NCI-H1436 (cell line): ENCODE results near the gene PRM1.

ENCODE experiments used
- DNase-seq: peaks from one replicate; lab custom pipeline; 2025; lab: John Stamatoyannopoulos, UW

PRM1 gene

GRCh38 chr16:11272921-11273720 lies 8.0 kb downstream of the PRM1 start, which contains the start of gene PRM3:
PRM3 (minus strand) TSS chr16:11273629; CDS start chr16:11273595, 34 bp downstream.
- no peak for DNase-seq

GRCh38 chr16:11272484-11272883 lies 8.6 kb downstream of the PRM1 start:
- DNase-seq, result no peak

GRCh38 chr16:11271610-11272009 lies 9.5 kb downstream of the PRM1 start:
- no peak for DNase-seq

- DNase-seq, result no peak
These were observed 10.4 kb downstream of the PRM1 start for GRCh38 chr16:11270602-11271162.

GRCh38 chr16:11268921-11269375 lies 12.2 kb downstream of the PRM1 start, which contains the start of gene TNP2:
TNP2 (minus strand) TSS chr16:11269325; CDS start chr16:11269262, 63 bp downstream.
- no peak for DNase-seq

- DNase-seq, result no peak
These were observed 16.0 kb downstream of the PRM1 start for GRCh38 chr16:11265124-11265523.

- no peak for DNase-seq
These were observed 16.8 kb downstream of the PRM1 start for GRCh38 chr16:11264155-11264832.

GRCh38 chr16:11263737-11264136 lies 17.4 kb downstream of the PRM1 start:
- DNase-seq, result no peak

- DNase-seq, result no peak
These were observed 18.2 kb downstream of the PRM1 start for GRCh38 chr16:11262915-11263314.

GRCh38 chr16:11260596-11260966 lies 20.5 kb downstream of the PRM1 start:
- no peak for DNase-seq

- no peak for DNase-seq
These were observed 21.2 kb downstream of the PRM1 start for GRCh38 chr16:11259655-11260595.

GRCh38 chr16:11258553-11259492 lies 22.3 kb downstream of the PRM1 start:
- DNase-seq, result no peak

GRCh38 chr16:11257131-11257938 lies 23.8 kb downstream of the PRM1 start:
- peak; percentile 51 for DNase-seq

GRCh38 chr16:11256661-11257130 lies 24.4 kb downstream of the PRM1 start:
- peak; percentile 26 for DNase-seq

- peak; percentile 76 for DNase-seq
These were observed 25.1 kb downstream of the PRM1 start, which contains the start of gene SOCS1 for GRCh38 chr16:11255737-11256660. SOCS1 (minus strand) TSS chr16:11256204; CDS start chr16:11255478, 726 bp downstream.

- no peak for DNase-seq
These were observed 26.0 kb downstream of the PRM1 start for GRCh38 chr16:11254913-11255736.
